Measurements from ENCODE around the gene RBL2. TPM values are rescaled to one million over a fixed set of nuclear protein-coding genes. Genes with fewer than 3 reads are reported as not detected.

Gene RBL2
- total and polyA plus RNA-seq, 2 of the 8 experiments (the other 6 are each of a cell fraction or from before 2014, with no cell fraction given) = 13.9 to 22.1 TPM

- H3K27ac ChIP-seq (ENCODE audit: low read depth, low read length) = no peak overlapping the region
- no peaks in the 10 kb centered on the region for H3K79me2 ChIP-seq (ENCODE audit: control insufficient read depth in 1 of 2, insufficient read depth in 2 of 2, low read length in 2 of 2)
- peaks cover 12 to 54% (median 32%) of the 10 kb centered on the region in 4 experiments for H3K36me3 ChIP-seq (ENCODE audit: control insufficient read depth in 2 of 4, insufficient read depth in 4 of 4, low read length in 3 of 4)
- H3K4me2 ChIP-seq (ENCODE audit: insufficient read depth in 1 of 2, low read depth in 2 of 2, low read length in 2 of 2) = no peak overlapping the region
- H3K14ac ChIP-seq (ENCODE audit: insufficient read length) = no peak overlapping the region
- no peak overlapping the region for H2AK5ac ChIP-seq (ENCODE audit: low read depth, low read length)
- H2BK15ac ChIP-seq (ENCODE audit: low read length) = no peak overlapping the region
- no peak overlapping the region for H3K56ac ChIP-seq (replicated peaks; ENCODE audit: insufficient read length, low read depth, low read length)
- H3K27me3 ChIP-seq (replicated peaks in 1 of 4; ENCODE audit: control insufficient read depth in 3 of 4, extremely low read depth in 1 of 4, insufficient read depth in 3 of 4, low read length in 3 of 4) = no peaks in the 10 kb centered on the region
- POLR2A ChIA-PET (ENCODE audit: partially characterized antibody) = no interaction called here
- no peak overlapping the region for H2BK120ac ChIP-seq (replicated peaks; ENCODE audit: low read depth, low read length)
- no peak for DNase-seq (ENCODE audit: low read depth in 1 of 2, low spot score in 2 of 2)
- no peaks in the 10 kb centered on the region for H3K79me1 ChIP-seq (ENCODE audit: low read depth, low read length)
- H2BK12ac ChIP-seq (ENCODE audit: low read depth, low read length) = no peak overlapping the region
- CTCF ChIA-PET (ENCODE audit: partially characterized antibody) = interaction anchor here (0.5 kb wide), 1 partner anchor 396 kb away, joined by 3 read pairs; no protein-coding TSS in a partner anchor
- no peak overlapping the region for H3K4me3 ChIP-seq (ENCODE audit: extremely low read depth in 1 of 4, insufficient read depth in 2 of 4, low read depth in 3 of 4, low read length in 4 of 4)
- H4K20me1 ChIP-seq (replicated peaks in 1 of 2; ENCODE audit: control insufficient read depth in 1 of 2, insufficient read depth in 2 of 2, low read length in 2 of 2) = peaks cover 0 to 1% of the 10 kb centered on the region in 2 experiments
- H4K5ac ChIP-seq (ENCODE audit: insufficient read length, low read depth, low read length) = no peak overlapping the region
- H4K91ac ChIP-seq (replicated peaks; ENCODE audit: insufficient read length, low read length) = no peak overlapping the region
- no peak overlapping the region for H2AFZ ChIP-seq (ENCODE audit: low read length)
- H3K9ac ChIP-seq (replicated peaks in 1 of 4; ENCODE audit: extremely low read depth in 1 of 4, low read depth in 3 of 4, low read length in 3 of 4) = no peak overlapping the region
- no peak overlapping the region for H3K23ac ChIP-seq (ENCODE audit: insufficient read length)
- no peak overlapping the region for H4K8ac ChIP-seq (ENCODE audit: extremely low read depth, insufficient read depth, low read length)
- no peak overlapping the region for H3K18ac ChIP-seq (ENCODE audit: extremely low read depth, low read length)
- no peaks in the 10 kb centered on the region for H3K4me1 ChIP-seq (replicated peaks in 1 of 4; ENCODE audit: control insufficient read depth in 3 of 4, insufficient read depth in 4 of 4, low read length in 3 of 4)
- FAIRE-seq = no peak
- H2BK5ac ChIP-seq (ENCODE audit: low read depth, low read length) = no peak overlapping the region
- H2BK20ac ChIP-seq (ENCODE audit: low read length) = no peak overlapping the region
- 89% methylated on average over 2 of the region's 2 CpGs; no CpG with 5 or more reads in 1 of the 2 experiments for WGBS, 2 experiments (ENCODE audit: extremely low coverage in 1 of 2, insufficient coverage in 1 of 2, insufficient read length in 1 of 2, insufficient replicate concordance in 2 of 2, low coverage in 1 of 2, low lambda C conversion rate in 2 of 2, missing lambda C conversion rate in 1 of 2)
- no peaks in the 10 kb centered on the region for H3K23me2 ChIP-seq (ENCODE audit: low read depth, low read length)
- H3K4ac ChIP-seq (replicated peaks; ENCODE audit: insufficient read length, low read depth, low read length) = no peak overlapping the region
- peaks cover 3 to 4% of the 10 kb centered on the region in 2 experiments; a peak in 1 of 4 replicates for H3K9me3 ChIP-seq (ENCODE audit: insufficient read depth in 2 of 2, low read depth in 1 of 2, low read length in 1 of 2)
- TF ChIP-seq SP2 (IDR thresholded peaks at IDR 0.05; ENCODE audit: low read length) (no peak), CTCF (IDR thresholded peaks at IDR 0.05; ENCODE audit: control extremely low read depth in 1 of 3, insufficient read depth in 1 of 3, low read depth in 1 of 3, low read length in 3 of 3) (no peak), SP4 (IDR thresholded peaks at IDR 0.05; ENCODE audit: low read length) (no peak), JUND (IDR thresholded peaks at IDR 0.05; ENCODE audit: low read length) (no peak), JUN (IDR thresholded peaks at IDR 0.05; ENCODE audit: low read depth, low read length) (no peak), SRF (IDR thresholded peaks at IDR 0.05; ENCODE audit: low read depth, low read length) (no peak), CBX8 (IDR thresholded peaks at IDR 0.05; ENCODE audit: borderline replicate concordance, low read depth, low read length) (no peak), KDM4A (IDR thresholded peaks at IDR 0.05; ENCODE audit: low read depth, low read length, severe bottlenecking) (no peak), NRF1 (IDR thresholded peaks at IDR 0.05; ENCODE audit: low read depth, low read length) (no peak), SAP30 (IDR thresholded peaks at IDR 0.05; ENCODE audit: insufficient read depth, insufficient replicate concordance, low read length) (no peak), ASH2L (IDR thresholded peaks at IDR 0.05; ENCODE audit: low read length) (no peak), RXRA (IDR thresholded peaks at IDR 0.05; ENCODE audit: insufficient read depth, low read depth, low read length) (no peak)
These were observed 47.9 kb downstream of the RBL2 start for GRCh38 chr16:53482123-53482522.
